PC-3 (cell line): Measurements from ENCODE around the gene FRMPD4.

Source experiments
- CTCF ChIP-seq: fragments of 300-600 bp; sonication (generic); conservative IDR thresholded peaks from 2 replicates; pipeline ENCODE4 v1.5.1; 2017; ENCODE audit warnings: antibody characterized with exemption, low read depth, mild to moderate bottlenecking, low read length
- EZH2 ChIP-seq: fragments of 300-600 bp; sonication (generic); IDR thresholded peaks from one replicate; pipeline ENCODE4 v1.6.1; 2017; ENCODE audit warnings: antibody characterized with exemption, mild to moderate bottlenecking, low read length; ENCODE audit not compliant: unreplicated experiment
- EZH2phosphoT487 ChIP-seq: fragments of 300-600 bp; sonication (generic); IDR thresholded peaks from 2 replicates; pipeline ENCODE4 v1.6.1; 2018; ENCODE audit warnings: mild to moderate bottlenecking, antibody characterized with exemption, low read length, borderline replicate concordance

GRCh38 chrX:12153741-12154140 lies 15.5 kb downstream of the FRMPD4 start:
- TF ChIP-seq CTCF (no peak), EZH2 (no peak), EZH2phosphoT487 (no peak)
